ENCODE measurements around the gene IL31RA.

The IL31RA gene

DNA sequence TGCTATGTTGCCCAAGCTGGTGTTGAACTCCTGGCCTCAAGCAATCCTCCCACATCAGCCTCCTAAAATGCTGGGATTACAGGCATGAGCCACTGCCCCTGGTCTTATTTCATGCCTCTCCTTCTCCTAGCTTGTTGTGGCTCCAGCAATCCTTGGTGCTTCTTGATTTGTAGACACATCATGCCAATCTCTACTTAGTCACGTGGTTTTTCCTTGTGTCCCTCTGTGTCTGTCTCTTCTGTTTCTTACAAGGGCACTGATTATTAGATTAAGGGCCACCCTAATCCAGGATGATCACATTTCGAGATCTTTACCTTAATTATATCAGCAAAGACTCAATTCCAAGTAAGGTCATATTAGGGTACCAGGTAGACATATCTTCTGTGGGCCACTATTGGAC lies 9.2 kb upstream of the IL31RA start:
- no peaks in the 10 kb centered on the region for H3K9me3 ChIP-seq (ENCODE audit: severe bottlenecking)
- no peak overlapping the region for H3K4me3 ChIP-seq (ENCODE audit: low read depth, low read length)
- H3K27me3 ChIP-seq (ENCODE audit: insufficient read depth, low read depth, severe bottlenecking): no peaks in the 10 kb centered on the region
- H3K36me3 ChIP-seq: no peaks in the 10 kb centered on the region
- no peak for TF ChIP-seq CTCF (IDR thresholded peaks at IDR 0.05; ENCODE audit: low read depth, low read length)
- H3K27ac ChIP-seq: no peak overlapping the region
- no peak for DNase-seq

DNA sequence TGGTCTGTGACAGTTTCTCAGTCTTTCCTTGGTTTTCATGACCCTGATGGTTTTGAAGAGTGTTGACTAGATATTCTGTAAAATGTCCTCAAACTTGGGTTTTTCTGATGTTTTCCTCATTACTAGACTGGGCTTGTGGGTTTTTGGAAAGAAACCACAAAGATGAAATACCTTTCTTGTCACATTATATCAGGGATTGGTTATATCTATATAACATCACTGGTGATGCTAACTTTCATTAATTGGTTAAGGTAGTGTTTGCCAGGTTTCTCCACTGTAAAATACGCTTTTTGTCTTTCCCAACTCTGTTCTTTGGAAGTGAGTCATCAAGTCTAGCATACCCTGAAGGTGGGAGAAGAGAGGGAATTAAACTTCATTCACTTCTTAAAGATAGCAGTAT lies 3.3 kb upstream of the IL31RA start:
- Histone ChIP-seq H3K9me3 (ENCODE audit: severe bottlenecking) (no peaks in the 10 kb centered on the region), H3K36me3 (no peaks in the 10 kb centered on the region), H3K27ac (no peak overlapping the region), H3K27me3 (ENCODE audit: insufficient read depth, low read depth, severe bottlenecking) (no peaks in the 10 kb centered on the region), H3K4me3 (ENCODE audit: low read depth, low read length) (no peak overlapping the region)
- DNase-seq: no peak
- TF ChIP-seq CTCF (IDR thresholded peaks at IDR 0.05; ENCODE audit: low read depth, low read length): no peak

DNA sequence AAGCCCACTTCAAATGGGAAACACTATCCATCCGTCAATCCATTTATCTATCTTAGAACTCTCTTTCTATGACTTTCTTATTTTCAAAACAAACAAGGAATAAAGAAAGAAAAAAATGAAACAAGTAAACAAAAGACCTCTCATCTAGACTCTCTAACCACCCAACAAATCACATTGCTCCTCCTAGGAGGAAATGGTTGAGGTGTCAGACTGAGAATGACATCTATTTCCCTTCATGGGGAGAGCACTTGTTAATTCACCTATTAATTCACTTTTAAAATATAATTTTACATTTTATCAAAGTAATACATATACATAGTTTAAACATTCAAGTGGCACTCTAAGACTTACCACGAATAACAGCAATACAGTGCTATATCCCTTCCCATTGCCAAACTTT lies 2.4 kb upstream of the IL31RA start:
- no peak overlapping the region for H3K4me3 ChIP-seq (ENCODE audit: low read depth, low read length)
- DNase-seq: no peak
- no peak overlapping the region for H3K27ac ChIP-seq
- no peaks in the 10 kb centered on the region for H3K27me3 ChIP-seq (ENCODE audit: insufficient read depth, low read depth, severe bottlenecking)
- H3K9me3 ChIP-seq (ENCODE audit: severe bottlenecking): no peaks in the 10 kb centered on the region
- no peak for TF ChIP-seq CTCF (IDR thresholded peaks at IDR 0.05; ENCODE audit: low read depth, low read length)
- H3K36me3 ChIP-seq: no peaks in the 10 kb centered on the region

GRCh38 chr5:55851675-55851979 lies 470 bp downstream of the IL31RA start:
- Histone ChIP-seq H3K36me3 (no peaks in the 10 kb centered on the region), H3K27ac (no peak overlapping the region), H3K4me3 (ENCODE audit: low read depth, low read length) (no peak overlapping the region), H3K9me3 (ENCODE audit: severe bottlenecking) (no peaks in the 10 kb centered on the region), H3K27me3 (ENCODE audit: insufficient read depth, low read depth, severe bottlenecking) (no peaks in the 10 kb centered on the region)
- TF ChIP-seq CTCF (IDR thresholded peaks at IDR 0.05; ENCODE audit: low read depth, low read length): no peak
- DNase-seq: no peak

DNA sequence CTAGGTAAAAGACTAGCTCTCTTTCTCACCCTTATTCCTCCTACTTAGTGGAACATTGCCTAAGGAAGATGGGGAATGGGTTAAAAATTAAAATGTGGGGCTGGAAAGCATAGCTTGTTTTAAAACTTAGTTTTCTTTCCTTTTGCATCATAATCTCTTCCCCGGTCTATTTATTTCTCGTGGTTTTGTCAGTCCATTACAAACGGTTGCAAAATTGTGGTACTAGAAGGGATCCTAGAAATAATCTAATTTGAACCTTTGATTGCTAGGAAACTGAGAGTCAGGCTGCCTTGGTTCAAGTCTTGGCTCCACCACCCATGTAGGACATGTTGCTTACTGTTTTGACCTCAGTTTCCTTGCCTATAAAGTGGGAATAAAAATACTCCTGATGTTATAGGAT lies 1.3 kb downstream of the IL31RA start:
- DNase-seq: no peak
- Histone ChIP-seq H3K9me3 (ENCODE audit: severe bottlenecking) (no peaks in the 10 kb centered on the region), H3K36me3 (no peaks in the 10 kb centered on the region), H3K27ac (no peak overlapping the region), H3K27me3 (ENCODE audit: insufficient read depth, low read depth, severe bottlenecking) (no peaks in the 10 kb centered on the region), H3K4me3 (ENCODE audit: low read depth, low read length) (no peak overlapping the region)
- no peak for TF ChIP-seq CTCF (IDR thresholded peaks at IDR 0.05; ENCODE audit: low read depth, low read length)

- Histone ChIP-seq H3K9me3 (ENCODE audit: severe bottlenecking) (no peaks in the 10 kb centered on the region), H3K27me3 (ENCODE audit: insufficient read depth, low read depth, severe bottlenecking) (no peaks in the 10 kb centered on the region), H3K27ac (no peak overlapping the region), H3K4me3 (ENCODE audit: low read depth, low read length) (no peak overlapping the region), H3K36me3 (no peaks in the 10 kb centered on the region)
- no peak for DNase-seq
- TF ChIP-seq CTCF (IDR thresholded peaks at IDR 0.05; ENCODE audit: low read depth, low read length): no peak
Observed at GRCh38 chr5:55853041-55853670, 2.0 kb downstream of the IL31RA start.
